H1 (cell line): ENCODE data around the gene GNG12. TPM values are rescaled to one million over a fixed set of nuclear protein-coding genes. Genes with fewer than 3 reads are reported as not detected.

Experiments
- ATF2 ChIP-seq: IDR thresholded peaks from 2 replicates; pipeline ENCODE4 v1.6.1; 2012; ENCODE audit warnings: low read length, inconsistent platforms
- polyA plus RNA-seq, 7 experiments: library from polyadenylated mRNA; depleted of rRNA in 3 of 7; stranded (reverse) in 5 of 7; unstranded in 2 of 7; fragments of >200 nt in 5 of 7; fragments of 200-250 nt in 2 of 7; gene quantifications; 1 replicate in 5 of 7; 2 replicates in 1 of 7; 4 replicates in 1 of 7; pipeline versions ENCODE4 v1.2.1 to v1.2.3, GENCODE V29; 2011 to 2013; ENCODE audit warnings: missing spikeins in 2 of 7, mixed read lengths in 2 of 7
- total RNA-seq: library from RNA; stranded (reverse); fragmentation: NEBNext Ultra II Directional; extraction: Animal tissue kit (Norgen Biotek cat#: 25700); gene quantifications from 2 replicates; pipeline ENCODE4 v1.2.1, GENCODE V29; 2021
- TF ChIP-seq, protein P1 (sequence below), 3 experiments: IDR thresholded peaks; 1 replicate in 2 of 3; 2 replicates in 1 of 3; pipeline versions ENCODE4 v1.5.1 to v1.6.1; 2011; ENCODE audit warnings: low read length in 3 of 3, mild to moderate bottlenecking in 3 of 3, inconsistent platforms in 2 of 3, low read depth in 1 of 3, moderate library complexity in 1 of 3; ENCODE audit not compliant: insufficient read depth in 1 of 3; ENCODE audit errors: control extremely low read depth in 1 of 3

Gene GNG12
- total and polyA plus RNA-seq, 2 of the 8 experiments (the other 6 are each of a cell fraction or from before 2014, with no cell fraction given), result 11.4 to 35.8 TPM

GRCh38 chr1:67795179-67795912 lies 37.9 kb downstream of the GNG12 start (continued):
- no peak for TF ChIP-seq ATF2
- TF ChIP-seq, protein P1, sequence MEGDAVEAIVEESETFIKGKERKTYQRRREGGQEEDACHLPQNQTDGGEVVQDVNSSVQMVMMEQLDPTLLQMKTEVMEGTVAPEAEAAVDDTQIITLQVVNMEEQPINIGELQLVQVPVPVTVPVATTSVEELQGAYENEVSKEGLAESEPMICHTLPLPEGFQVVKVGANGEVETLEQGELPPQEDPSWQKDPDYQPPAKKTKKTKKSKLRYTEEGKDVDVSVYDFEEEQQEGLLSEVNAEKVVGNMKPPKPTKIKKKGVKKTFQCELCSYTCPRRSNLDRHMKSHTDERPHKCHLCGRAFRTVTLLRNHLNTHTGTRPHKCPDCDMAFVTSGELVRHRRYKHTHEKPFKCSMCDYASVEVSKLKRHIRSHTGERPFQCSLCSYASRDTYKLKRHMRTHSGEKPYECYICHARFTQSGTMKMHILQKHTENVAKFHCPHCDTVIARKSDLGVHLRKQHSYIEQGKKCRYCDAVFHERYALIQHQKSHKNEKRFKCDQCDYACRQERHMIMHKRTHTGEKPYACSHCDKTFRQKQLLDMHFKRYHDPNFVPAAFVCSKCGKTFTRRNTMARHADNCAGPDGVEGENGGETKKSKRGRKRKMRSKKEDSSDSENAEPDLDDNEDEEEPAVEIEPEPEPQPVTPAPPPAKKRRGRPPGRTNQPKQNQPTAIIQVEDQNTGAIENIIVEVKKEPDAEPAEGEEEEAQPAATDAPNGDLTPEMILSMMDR (IDR thresholded peaks at IDR 0.05; ENCODE audit: control extremely low read depth in 1 of 3, insufficient read depth in 1 of 3, low read depth in 1 of 3, low read length in 3 of 3), result peak in 1 of 3 experiments; percentile 24; a peak in 1 of 4 replicates
